NCI-H2227 (cell line): ENCODE data around the gene LDLRAD1.
"Not testable (repeated sequence)": the region's sequence is repeated elsewhere in the genome, so short reads cannot be mapped to it uniquely, and the experiment has no call there.

Experiments
- DNase-seq: peaks from one replicate; lab custom pipeline; 2025; ENCODE audit not compliant: unreplicated experiment; lab: John Stamatoyannopoulos, UW

Gene LDLRAD1

DNA sequence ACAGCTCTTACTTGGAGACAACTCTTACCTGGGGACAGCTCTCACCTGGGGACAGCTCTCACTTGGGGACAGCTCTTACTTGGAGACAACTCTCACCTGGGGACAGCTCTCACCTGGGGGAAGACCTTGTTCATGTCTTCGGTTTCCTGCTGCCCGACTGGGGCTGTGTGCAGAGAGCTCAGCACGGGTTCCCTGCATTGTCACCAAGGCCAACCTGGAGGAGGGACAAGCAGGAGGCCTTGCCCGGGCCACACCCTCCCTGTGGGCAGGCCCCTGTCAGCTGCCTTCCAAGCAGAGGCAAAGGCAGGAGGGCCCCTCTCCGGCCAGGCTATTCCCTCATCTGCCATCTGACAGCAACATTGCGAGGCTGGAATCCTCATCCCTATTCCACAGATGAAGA is at the start of gene LDLRAD1:
Gene LDLRAD1 (minus strand): TSS at position 208 of the 400 bp plus-strand sequence. CDS start 74 bp downstream, at position 134.
- no peak for DNase-seq

DNA sequence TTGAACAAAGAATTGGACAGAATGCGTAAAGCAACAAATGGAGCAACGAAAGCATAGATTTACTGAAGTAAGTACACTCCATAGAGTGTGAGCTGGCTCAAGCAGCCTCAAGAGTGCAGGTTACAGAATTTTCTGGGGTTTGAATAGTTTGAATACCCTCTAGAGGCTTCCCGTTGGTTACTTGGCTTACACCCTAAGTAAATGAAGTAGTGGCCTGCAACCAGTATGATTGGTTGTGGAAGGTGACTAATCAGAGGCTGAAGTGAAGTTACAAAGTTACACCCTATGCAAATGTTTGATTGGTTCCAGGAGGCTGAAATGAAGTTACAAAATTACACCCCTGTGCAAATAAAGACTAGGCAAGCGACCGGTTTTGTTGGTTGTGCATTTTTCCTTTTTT is 46.3 kb upstream of the LDLRAD1 start:
- DNase-seq: no peak

- DNase-seq: peak; percentile 29
Observed at GRCh38 chr1:54054438-54054749, 36.4 kb upstream of the LDLRAD1 start.

DNA sequence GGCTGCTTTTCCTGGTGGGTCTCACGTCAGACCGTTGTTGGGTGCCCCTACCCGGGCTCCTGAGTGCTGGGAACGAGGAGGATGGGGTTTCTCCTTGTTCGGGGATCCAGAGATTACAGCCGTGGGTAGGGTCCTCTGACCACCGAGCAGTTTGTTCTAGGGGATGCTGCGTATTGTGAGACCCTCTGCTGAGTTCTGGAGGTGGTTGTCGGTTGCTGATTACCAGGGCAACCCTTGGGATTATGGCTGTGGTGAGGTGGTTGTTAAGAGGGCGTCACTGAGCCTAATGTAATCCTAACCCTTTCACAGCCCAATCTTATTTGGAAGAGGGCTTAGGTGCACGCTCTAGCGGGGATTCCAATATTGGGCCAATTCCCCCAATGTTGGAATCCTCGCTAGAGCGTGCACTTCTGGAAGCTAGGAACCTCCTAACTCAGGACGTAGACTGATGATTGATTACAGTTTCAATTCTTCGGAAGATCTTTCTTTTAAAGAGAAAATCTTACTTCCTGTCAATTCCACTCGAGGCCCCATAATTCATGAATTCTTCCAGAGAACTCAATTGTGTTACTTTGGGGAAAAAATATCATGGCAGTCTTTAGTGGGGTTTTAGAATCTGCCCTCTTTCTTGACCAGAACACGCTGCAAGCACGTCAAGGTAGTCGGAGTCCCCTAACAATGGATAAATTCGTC is 35.9 kb upstream of the LDLRAD1 start:
- DNase-seq: peak; percentile 67

GRCh38 chr1:54052934-54053744 is 35.2 kb upstream of the LDLRAD1 start, which contains the start of the genes TCEANC2 and TMEM59:
TSS of gene TCEANC2 (plus strand) at chr1:54053608. CDS start at chr1:54054423, 815 bp downstream.
TSS of gene TMEM59 (minus strand) at chr1:54053204. CDS start at chr1:54053188, 16 bp downstream.
- DNase-seq: peak; percentile 99

DNA sequence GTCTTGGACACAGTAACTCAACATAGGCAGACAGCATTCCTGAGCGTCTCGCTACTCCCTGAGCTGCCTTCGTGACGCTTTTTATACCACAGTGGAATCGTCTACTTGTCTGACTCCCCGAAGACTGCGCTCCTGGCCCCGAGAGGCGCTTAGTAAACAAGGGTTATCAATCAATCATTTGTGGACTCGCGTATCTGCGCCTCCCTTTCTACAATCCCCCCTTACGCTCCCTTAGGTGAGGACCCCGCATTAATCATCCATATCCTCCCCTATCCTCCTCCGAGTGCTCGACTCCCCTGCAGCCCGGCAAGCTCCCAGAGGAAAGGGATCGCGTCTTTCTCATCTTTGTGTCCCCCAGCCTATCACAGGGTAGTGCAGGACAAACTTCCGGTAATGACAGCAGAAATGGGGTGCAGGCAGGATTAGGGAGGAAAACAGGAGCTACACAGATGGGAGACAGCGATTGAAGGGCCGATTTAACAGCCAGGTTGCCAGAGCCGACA is 34.5 kb upstream of the LDLRAD1 start:
- peak; percentile 53 for DNase-seq

DNA sequence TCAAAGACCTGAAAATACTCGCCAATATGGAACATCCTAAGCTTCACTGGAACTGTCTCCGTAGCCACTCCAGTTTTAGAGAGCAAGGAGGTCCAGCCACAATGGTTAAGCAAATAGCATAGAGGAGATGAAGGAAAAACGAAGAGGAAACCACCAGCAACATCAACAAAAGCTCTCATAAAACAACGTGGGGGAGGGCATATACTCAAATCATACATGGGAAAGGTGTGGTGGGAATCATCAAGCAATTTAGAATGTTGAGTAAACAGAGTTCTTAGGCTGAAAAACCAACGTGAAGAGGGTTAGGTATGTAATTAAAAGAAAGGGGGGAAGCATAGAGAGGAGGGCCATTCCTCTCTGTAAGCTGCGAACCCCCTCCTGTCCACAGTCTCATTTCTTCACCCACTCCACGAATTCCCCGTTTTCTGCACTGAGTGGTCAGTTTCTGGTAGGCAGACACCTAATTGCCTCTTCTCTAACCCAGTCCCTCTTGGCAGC is 34.0 kb upstream of the LDLRAD1 start:
- DNase-seq: no peak

GRCh38 chr1:54050435-54050834 is 32.4 kb upstream of the LDLRAD1 start:
- DNase-seq: not testable (repeated sequence)

- DNase-seq: no peak
Observed at GRCh38 chr1:54047384-54048305, 29.7 kb upstream of the LDLRAD1 start.

DNA sequence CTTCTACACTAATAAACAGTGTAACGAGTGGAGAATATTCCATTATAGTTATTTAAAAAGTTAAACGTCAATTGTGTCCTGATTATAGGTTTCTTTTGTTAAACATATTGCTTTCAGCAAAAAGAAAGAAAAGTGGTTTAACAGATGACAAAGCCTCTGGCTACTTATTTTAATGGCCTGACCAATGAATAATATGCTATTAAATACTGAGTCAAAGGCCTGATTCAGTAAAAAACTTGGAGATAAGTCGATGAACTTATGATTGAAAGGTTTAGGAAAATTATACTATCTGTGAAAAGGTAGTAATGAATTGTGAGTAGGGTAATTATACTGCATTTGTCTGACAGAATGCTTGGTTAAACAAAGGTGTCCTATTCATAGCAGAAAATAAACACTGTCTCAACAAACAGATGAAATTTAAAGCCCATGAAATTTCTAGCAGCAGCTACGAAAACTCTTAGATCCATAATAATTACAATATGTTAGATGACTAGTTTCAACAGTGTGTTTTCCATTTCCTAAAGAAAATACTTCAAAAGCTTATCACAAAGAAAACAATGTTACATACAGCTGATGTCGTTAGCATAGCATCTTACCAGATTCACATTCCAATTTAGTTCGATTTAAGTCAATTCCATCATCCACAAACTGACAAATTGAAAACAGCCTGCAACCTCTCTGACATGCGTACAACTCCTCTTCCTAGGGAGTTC is 28.8 kb upstream of the LDLRAD1 start:
- peak; percentile 66 for DNase-seq

- DNase-seq: no peak
Observed at GRCh38 chr1:54045496-54045895, 27.5 kb upstream of the LDLRAD1 start.

GRCh38 chr1:54041806-54042205 is 23.8 kb upstream of the LDLRAD1 start:
- no peak for DNase-seq

DNA sequence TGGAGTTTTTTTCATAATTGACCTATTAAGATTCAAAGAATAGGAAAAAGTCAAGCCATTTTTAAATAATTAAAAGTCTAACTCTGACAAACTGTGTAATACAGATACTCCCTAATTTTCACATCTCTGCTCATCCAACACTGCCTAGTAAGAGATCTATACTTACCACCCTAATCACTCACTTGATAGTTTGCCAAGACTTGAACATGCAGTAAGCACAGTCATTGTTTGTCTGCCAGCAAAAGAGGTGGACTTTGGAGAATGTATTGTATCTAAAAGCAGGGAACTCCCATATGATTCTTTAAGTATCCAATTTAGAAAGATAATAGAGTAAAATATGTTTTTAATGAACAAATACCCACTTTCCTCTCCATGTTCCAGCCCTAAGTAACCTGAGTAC is 19.5 kb upstream of the LDLRAD1 start:
- peak; percentile 19 for DNase-seq

- peak; percentile 36 for DNase-seq
Observed at GRCh38 chr1:54028306-54029251, 10.6 kb upstream of the LDLRAD1 start.

DNA sequence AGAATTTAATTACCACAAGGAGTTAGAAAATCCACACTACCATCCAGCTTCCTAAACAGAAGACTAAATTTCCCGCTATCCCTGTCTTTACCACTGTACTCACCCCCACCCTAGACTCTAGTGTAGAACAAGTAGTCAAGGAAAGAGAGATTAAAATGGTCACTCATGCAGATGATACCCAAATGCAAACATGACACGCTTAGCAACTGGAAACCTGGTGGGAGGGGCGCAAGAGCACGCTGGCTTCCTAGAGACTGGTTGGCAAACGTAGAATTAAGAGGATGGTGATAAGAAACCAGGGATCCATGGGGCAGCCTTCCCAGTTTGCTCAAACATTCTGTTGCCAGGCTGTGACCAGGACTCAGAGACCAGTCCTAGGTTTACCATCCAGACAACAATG is 9.9 kb upstream of the LDLRAD1 start:
- DNase-seq: peak; percentile 30

DNA sequence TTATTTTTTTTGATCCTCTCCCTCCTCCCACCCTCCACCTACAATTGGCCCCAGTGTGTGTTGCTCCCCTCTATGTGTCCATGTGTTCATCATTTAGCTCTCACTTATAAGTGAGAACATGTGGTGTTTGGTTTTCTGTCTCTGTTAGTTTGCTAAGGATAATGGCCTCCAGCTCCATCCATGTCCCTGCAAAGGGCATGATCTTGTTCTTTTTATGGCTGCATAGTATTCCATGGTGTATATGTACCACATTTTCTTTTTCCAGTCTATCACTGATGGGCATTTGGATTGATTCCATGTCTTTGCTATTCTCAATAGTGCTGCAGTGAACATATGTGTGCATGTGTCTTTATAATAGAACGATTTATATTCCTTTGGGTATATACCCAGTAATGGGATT is 6.8 kb upstream of the LDLRAD1 start:
- DNase-seq: not testable (repeated sequence)

- DNase-seq: no peak
Observed at GRCh38 chr1:54024358-54024757, 6.4 kb upstream of the LDLRAD1 start.

GRCh38 chr1:54019562-54020176 is 1.7 kb upstream of the LDLRAD1 start:
- DNase-seq: not testable (repeated sequence)

DNA sequence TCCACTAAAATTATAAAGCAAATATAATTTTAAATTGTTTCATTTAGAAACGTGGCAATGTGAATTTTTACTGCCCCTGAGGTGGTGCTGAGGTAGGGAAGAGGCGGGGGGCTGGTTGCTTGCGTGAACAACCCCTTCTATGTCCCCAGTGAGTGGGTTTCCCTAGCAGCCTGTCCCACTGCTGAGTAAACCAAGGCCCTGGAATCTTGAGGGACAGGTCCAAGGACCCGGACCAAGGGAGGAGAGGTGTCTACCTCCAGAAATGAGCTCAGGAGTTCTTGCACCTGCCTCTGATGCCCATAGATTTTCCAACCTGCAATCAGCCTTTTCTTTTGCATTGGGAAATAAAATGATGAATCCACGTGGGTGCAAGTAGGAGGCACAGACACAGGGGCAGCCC is 649 bp upstream of the LDLRAD1 start:
- DNase-seq: no peak
